Lower leg skin (tissue), 3 donors: ENCODE measurements around the gene KISS1.

Experiments
- POLR2A ChIP-seq, 2 donors: fragments of 450-650 bp; IDR thresholded peaks; one replicate each; pipeline ENCODE4 v1.6.1; 2016 to 2017; ENCODE audit warnings: antibody characterized with exemption in 2 of 2, mild to moderate bottlenecking in 1 of 2, moderate library complexity in 1 of 2
- TF ChIP-seq, protein P1 (sequence below), 3 donors: fragments of 450-650 bp; IDR thresholded peaks; one replicate each; pipeline ENCODE4 v1.5.1; 2016; ENCODE audit warnings: antibody characterized with exemption in 3 of 3, mild to moderate bottlenecking in 3 of 3, moderate library complexity in 2 of 3

- TF ChIP-seq, protein P1, sequence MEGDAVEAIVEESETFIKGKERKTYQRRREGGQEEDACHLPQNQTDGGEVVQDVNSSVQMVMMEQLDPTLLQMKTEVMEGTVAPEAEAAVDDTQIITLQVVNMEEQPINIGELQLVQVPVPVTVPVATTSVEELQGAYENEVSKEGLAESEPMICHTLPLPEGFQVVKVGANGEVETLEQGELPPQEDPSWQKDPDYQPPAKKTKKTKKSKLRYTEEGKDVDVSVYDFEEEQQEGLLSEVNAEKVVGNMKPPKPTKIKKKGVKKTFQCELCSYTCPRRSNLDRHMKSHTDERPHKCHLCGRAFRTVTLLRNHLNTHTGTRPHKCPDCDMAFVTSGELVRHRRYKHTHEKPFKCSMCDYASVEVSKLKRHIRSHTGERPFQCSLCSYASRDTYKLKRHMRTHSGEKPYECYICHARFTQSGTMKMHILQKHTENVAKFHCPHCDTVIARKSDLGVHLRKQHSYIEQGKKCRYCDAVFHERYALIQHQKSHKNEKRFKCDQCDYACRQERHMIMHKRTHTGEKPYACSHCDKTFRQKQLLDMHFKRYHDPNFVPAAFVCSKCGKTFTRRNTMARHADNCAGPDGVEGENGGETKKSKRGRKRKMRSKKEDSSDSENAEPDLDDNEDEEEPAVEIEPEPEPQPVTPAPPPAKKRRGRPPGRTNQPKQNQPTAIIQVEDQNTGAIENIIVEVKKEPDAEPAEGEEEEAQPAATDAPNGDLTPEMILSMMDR (IDR thresholded peaks at IDR 0.05) = no peak
- no peak for TF ChIP-seq POLR2A (IDR thresholded peaks at IDR 0.05)
Observed at GRCh38 chr1:204225841-204226735, 29.8 kb upstream of the KISS1 start.
